GM18907 (cell line): Measurements from ENCODE around the gene MLST8.
"Not testable (repeated sequence)": the region's sequence is repeated elsewhere in the genome, so short reads cannot be mapped to it uniquely, and the experiment has no call there.

Experiments used
- ATAC-seq: cut with Tn5 transposase; IDR thresholded peaks from one replicate; pipeline ENCODE4 v1.9.1; 2021; ENCODE audit warnings: mild to moderate bottlenecking, moderate library complexity; ENCODE audit not compliant: unreplicated experiment

The MLST8 gene

DNA sequence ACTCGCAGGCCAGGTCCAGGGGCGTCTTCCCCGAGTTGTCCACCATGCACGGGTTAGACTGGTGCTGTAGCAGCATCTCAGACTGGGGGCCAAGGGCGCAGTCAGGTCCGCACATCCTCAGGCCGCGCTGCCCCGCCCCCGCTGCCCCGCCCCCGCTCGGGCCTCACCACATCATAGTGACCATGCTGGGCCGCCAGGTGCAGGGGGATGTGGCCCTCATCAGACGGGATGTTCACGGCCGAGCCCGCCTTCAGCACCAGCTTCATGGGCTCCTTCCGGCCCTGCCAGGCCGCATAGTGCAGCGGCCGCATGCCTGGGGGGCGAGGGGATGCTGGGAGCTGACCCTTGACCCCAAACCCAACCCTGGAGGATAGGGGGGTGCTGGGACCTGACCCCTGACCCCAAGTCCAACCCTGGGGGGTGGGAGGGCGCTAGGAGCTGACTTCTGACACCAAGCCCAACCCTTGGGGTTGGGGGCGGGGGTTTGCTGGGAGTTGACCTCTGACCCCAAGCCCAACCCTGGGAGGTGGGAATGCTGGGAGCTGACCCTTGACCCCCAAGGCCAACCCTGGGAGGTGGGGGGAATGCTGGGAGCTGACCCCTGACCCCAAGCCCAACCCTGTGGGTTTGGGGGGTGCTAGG is 15.9 kb upstream of the MLST8 start:
- no peak for ATAC-seq

DNA sequence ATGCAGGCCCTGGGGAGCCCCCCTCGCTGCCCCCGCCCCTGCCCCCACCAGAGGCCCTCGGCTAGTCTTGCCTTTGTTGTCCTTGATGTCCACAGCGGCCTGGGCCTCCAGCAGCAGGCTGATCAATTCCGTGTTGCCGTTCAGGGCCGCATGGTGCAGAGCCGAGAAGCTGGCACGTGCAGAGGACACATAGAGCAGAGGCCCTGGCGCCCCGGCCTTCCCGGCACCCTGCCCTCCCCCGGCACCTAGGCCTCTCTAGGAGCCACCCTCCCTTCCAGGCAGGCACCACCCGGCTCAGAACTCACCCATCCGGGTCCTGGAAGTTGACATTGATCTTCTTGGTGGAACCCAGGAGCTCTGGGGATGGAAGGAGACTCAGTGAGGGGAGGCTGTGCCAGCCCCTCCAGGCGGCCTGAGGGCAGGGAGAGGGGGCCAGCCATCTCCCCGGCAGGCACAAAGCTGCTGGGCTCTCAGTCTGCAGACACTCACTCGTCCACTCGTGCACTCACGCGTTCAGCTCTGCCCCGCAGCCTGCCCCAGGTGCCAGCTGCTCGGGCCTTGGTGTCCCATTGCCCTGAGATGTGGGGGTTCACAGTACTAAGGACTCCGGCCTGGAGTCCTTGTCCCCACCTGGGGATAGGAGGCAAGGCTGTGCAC is 15.1 kb upstream of the MLST8 start:
- ATAC-seq = no peak

DNA sequence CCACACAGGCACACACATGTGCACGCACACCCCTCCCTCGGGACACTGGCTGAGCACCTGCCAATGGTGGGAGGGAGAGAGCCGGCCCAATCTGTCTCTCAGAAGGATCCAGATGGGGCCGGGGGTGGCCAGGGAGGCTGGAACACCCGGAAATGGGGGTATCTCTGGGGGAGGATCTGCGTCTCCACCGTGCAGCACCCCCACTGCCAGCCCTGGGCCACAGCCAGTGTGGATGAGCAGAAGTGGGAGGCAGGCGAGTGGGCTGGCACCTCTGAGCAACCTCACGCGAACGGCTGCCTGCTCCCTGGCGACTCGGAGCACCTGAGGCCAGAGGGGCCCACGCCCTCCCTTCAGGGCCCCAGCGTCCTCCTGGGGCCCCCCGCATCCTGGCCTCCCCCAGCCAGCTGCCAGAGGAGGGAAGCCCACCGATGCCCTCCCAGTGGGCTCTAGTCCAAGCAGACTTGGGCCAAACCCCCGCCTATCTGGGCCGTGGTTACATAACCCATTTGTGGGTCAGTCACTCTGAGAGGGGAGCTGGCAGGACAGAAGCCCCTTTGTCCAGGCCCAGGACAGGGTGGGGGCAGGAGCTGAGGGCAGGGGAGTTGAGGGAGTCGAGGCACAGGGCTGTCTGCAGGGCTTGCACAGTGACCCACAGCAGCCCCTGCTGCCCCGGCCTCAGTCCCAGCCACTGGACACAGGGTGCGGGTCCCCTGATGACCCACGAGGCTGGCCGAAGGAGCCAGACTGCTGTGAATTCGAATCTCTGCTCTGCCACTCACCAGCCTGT is 14.4 kb upstream of the MLST8 start:
- ATAC-seq = no peak

DNA sequence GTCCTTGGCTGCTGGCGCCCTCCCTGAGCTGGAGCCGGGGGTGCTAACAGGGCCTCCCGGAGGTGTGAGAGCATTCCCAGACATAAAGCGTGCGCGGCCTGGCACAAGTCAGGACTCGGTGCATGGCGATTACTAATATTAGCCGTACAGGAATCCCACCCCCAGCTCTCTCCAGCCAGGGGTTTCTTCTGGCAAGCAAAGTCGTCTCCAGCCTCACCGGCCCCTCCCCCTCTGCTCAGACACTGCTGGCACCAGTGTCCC is 13.9 kb upstream of the MLST8 start:
- no peak for ATAC-seq

DNA sequence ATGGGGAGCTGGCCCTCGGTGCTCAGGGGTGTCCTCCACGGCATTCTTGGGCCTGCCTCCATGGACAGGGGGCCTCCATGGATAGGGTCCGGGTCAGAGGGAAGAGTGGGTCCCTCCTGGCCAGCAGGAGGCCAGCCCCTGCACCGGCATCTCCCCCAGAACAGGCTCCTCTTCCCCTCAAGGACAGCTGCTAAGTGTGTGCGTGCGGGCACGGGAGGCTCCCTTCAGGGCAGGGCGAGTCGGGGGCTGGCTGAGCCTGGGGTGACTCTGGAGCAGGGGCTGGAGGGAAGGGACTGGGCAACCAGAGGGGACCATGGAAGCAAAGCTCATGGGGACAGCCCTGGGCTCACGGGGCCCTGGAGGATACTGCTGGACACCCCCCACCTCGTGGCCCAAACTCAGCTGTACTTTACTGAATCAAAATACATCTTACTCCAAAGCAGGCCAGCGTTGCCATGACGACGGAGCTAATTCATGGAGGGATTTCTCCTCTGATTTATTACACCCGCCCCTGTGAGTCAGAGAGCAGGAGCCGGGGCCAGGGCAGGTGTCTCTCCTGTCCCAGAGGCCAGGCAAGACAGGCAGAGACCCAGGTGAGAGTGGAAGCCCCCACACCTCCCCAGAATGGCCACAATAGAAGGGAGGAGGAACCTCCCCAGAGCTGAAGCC is 11.0 kb upstream of the MLST8 start:
- no peak for ATAC-seq

DNA sequence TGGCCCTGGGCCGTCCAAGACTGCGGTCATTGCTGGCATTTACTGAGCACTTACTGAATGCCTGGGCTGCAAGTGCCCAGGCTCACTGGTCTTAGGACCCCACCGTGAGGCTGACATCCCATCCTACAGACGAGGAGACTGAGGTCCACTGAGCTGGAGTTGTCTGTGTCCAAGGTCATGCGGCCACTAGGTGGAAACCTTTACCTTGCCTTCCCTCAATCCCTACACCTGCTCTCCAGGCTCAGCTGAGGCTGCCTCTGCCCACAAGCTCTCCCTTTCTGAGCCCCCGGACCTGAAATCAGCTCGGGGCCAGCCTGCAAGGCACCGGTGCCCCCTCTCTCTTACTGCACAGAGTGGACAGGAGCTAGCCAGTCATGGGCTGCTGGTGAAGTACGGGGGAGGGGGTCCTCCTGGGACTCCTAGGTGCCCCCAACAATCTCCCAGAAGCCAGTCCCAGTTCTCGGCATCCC is 10.4 kb upstream of the MLST8 start:
- no peak for ATAC-seq

DNA sequence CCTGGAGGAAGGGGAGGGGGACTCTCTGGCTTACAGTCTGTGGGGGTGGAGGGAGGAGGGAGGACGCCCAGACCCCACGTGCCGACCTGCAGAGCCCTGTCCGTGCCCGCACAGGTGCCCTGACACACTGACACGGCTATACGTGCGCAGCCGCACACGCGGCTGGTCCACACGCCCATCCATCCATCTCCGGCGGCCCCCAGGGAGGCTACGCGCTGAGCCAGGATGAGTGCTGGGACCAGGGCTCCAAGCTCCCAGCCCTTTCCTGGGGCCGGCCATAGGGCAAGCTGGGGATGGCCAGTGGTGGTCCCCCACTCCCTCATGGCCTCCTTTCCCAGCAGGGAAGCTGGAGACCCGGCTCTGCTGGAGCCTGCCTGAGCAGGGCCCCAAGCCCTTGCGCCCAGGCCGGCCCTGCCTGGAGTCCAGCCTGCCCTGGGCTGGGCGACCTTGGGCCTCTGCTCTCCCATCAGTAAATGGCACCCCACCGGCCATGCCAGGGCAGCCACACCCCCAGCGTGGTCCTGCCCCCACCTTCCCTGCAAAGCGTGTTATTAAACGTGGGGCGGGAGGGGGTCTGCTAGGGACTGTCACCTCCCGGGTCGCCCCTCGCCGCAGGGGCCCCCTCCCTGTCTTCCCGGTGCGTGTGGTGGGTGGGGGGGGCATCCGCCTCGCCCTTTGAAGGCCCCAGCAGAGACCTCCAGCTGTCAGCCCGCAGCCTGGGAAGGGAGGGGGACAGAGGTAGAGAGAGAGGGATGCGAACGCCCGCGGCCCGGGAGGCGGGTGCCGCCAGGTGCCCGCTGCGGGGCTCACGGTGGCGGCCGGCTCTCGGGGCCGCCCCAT is 9.7 kb upstream of the MLST8 start:
- no peak for ATAC-seq

DNA sequence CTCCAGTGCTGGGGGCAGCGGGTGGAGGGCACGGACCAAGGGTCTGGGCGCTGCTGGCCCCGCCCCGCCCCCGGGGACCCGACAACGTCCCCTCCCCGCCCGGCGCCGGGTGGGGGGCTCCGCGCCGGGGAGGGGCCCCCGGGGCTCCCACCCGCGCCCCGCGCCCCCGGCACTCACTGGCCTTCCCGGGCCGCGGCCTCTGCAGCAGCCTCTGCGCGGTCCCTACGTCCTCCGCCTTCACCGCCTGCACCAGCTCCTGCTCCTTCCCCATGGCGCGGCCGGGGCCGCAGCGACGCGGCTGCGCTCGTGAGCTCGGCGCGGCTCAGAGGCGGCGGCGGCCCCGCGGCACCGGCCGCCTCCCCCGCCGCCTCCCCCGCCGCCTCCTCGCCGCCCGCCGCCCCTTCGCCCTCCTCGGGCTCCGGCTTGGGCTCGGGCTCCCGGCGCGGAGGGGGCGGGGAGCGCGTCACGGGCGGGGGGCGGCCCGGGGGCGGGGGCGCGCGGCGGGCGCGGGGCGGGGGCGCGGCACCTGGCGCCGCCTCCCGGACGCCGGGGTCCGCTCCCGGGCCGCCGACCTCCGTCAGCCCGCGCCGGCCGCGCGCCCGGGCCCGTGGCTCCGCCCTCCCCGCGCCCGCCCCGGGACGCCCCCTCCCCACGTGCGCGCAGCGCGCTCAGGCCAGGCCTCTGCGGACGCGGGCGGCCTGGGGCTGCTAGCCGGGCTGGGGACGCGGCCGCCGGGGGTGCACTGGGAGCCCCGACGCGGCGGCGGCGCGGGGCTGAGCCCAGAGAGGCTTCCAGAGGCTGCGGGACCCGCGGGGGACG is 8.9 kb upstream of the MLST8 start, which contains the start of gene CASKIN1:
CASKIN1 (minus strand) TSS at position 444 of the 819 bp plus-strand sequence; CDS start at position 271, 173 bp downstream.
- ATAC-seq = no peak

DNA sequence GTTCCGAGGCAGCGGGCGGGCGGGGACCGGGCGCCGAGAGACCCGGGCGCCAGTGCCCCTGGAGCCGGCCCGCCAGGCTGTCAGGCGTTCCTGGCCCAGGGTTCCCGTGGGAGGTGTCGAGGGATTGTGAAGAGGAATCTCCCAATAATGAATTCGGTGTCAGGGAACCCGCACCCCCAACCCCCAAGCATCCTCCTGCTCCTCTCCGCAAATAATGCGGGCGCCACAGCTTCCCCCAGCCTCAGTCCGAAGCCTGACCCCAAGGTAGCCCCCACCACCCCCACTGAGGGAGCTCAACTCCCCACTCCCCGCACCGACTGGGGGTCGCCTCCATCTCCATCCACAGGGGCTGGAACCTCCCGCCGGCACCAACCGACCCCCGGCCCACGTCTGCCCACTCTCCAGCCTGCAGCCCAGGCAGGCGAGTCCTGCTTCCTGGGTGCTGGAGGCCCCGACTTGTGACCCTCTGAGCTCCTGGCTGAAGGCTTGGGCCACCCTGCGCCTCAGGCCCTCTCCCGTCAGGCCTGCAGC is 8.2 kb upstream of the MLST8 start:
- no peak for ATAC-seq

DNA sequence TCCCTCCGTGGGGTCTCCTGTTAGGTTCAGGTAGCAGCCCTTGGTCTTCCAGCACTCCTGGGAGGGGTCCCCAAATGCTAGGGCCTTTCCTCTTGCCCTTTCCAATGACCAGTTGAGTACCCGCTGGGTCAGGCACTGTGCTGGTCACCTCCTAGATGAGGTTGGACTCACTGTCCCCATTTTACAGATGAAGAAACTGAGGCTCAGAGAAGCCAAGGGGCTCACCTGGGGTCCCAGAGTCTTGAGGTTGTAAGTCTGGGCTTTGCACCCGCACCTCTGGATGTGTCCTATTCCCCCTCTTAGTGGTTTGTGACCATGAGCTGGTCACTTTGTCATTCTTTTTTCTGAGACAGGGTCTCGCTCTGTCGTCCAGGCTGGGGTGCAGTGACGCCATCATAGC is 7.5 kb upstream of the MLST8 start:
- ATAC-seq = no peak

DNA sequence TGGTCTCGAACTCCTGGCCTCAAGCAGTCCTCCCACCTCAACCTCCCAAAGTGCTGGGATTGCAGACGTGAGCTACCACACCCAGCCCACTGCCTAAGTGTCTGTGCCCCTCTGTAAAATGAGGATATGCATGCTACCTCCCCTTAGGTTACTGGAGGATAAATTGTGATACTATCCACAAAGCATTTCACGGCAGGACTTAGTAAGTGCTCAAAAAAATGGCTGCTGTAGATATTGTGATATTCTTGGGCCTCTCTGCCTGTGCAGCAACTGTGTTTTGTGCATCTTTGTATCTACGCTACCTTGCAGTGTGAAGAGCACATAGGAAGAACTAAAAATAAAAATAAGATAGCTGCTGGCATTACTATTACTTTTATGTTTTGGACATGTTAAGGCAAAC is 7.0 kb upstream of the MLST8 start:
- ATAC-seq = no peak

DNA sequence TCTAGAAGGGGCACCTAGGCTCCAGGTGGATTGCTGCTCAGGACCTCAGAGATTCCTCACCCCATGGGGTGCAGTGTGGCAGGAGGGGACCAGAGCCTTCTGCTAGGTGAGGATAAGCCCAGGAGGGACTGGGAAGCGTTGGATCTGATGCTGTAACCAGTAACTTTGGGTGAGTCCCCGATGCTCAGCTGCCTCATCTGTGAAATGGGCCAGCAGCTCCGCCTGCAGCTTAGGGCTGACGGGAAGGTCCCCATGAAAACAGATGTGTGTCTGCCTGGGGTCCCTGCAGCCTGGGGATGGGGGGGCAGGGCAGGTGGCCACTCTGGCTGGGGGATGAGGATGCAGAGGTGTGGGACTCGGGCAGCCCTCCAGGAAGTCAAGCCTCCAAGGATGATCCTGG is 6.2 kb upstream of the MLST8 start:
- no peak for ATAC-seq

DNA sequence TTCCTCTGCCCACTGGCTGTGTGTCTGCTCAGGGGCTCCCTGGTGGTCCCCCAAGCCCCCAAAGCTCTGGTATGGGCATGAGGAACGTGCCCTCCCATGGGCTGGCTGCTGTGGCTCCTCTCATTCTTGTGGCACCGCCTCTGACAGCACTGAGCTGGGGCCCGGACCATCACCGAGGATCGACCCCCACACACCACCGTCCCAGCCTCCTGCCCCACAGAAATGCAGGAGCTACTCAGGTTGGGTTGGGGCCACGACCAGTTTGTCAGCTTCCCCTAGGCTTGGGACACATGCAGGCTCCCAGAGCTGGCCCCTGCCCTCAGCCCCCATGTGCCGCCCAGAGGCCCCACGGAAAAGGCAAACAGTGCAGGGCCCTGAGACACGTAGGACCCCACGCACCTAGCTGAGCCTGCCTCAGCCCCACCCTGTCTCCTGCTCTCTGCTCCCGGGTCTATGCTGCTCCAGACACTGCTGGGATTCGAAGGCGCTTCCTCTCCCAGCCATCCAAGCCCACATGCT is 5.6 kb upstream of the MLST8 start:
- ATAC-seq = no peak

DNA sequence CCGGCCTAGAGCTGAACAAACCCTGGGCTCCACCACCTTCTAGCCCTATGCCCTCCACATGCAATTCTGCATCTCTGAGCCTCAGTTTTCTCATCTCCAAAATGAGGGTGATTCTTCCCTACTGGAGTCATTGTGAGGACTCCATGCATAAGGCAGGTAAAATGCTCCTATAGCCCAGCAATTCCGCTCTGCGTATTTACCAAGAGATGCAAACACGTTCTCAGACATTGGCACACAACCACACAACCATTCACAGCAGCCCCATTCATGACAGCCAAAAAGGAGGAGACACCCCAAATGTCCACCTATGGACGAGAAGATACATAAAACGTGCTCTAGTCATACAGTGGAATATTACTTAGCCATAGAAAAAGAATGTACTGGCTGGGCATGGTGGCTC is 4.9 kb upstream of the MLST8 start:
- ATAC-seq = no peak

DNA sequence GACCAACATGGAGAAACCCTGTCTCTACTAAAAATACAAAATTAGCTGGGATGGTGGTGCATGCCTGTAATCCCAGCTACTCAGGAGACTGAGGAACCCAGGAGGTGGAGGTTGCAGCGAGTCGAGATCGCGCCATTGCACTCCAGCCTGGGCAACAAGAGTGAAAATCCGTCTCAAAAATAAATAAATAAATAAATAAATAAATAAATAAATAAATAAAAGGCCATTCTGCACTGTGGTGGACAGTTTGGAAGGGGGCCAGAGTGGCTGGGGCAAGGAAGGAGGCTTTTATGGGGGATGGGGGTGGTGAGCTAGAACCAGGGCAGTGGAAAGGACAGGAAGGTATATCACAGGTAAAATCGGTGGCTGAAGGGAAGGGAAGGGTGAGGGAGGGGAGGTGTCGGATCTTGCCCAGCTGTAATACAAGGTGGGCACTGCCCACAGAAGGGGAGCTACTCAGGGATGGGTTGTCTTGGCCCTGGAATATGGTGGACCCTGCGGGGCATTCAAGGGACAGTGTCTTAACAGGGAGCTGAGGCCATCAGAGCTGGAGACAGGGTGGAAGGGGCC is 2.0 kb upstream of the MLST8 start:
- ATAC-seq = not testable (repeated sequence)

DNA sequence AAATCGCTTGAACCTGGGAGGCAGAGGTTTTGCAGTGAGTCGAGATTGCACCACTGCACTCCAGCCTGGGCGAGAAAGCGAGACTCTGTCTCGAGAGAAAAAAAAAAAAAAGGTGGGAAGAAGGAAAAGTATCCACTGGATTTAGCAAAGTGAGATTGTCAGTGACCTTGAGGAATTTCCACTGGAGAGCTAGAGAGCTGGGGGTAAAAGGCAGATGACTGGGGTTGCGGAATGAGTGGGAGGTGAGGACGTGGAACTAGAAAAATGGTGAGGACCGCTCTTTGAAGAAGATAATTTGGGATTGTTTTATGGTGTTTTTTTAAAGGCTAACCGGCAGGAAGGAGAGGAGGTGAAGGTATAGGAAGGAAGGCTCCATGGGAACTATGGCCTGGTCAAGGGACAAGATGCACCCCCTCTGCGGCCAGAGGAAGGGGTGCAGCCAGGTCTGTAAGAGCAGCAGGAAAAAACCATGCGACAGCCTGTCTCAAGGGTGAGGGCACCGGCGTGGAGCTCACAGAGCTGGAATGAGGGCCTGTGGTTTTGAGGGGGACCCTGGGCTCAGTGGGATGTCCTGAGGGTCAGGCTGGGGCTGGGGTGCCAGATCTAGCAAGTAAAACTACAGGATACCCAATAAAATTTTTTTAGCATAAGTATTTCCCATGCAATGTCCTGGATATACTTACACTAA is 694 bp upstream of the MLST8 start:
- no peak for ATAC-seq

DNA sequence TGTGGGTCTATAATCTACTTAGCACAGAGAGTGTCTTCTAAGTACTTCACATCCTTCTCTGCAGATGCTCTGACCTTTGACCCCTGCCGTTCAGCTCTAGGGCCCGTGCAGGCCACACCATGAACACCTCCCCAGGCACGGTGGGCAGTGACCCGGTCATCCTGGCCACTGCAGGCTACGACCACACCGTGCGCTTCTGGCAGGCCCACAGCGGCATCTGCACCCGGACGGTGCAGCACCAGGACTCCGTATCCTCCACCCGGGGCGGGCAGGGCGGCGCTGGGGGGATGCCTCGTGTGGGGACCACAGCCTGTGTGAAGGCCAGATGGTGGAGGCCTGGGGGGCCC is 686 bp downstream of the MLST8 start:
- ATAC-seq = peak; percentile 13

DNA sequence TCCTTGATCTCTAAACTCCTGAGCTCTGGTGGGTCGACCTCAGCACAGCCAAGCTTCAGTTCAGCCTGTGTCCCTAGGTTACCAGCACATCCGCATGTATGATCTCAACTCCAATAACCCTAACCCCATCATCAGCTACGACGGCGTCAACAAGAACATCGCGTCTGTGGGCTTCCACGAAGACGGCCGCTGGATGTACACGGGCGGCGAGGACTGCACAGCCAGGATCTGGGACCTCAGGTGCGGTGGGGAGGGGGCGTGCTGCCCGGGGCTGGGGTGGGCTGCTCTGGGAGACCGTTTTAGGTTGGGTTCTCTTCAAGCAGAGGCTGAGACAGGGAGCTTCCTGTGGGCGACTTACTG is 1.1 kb downstream of the MLST8 start:
- no peak for ATAC-seq
